GM21825 (cell line): ENCODE results near the gene CMIP.

ENCODE experiments used
- ATAC-seq: cut with Tn5 transposase; IDR thresholded peaks from one replicate; pipeline ENCODE4 v1.9.1; 2021; ENCODE audit warnings: mild to moderate bottlenecking, moderate library complexity; ENCODE audit not compliant: unreplicated experiment

CMIP gene

DNA sequence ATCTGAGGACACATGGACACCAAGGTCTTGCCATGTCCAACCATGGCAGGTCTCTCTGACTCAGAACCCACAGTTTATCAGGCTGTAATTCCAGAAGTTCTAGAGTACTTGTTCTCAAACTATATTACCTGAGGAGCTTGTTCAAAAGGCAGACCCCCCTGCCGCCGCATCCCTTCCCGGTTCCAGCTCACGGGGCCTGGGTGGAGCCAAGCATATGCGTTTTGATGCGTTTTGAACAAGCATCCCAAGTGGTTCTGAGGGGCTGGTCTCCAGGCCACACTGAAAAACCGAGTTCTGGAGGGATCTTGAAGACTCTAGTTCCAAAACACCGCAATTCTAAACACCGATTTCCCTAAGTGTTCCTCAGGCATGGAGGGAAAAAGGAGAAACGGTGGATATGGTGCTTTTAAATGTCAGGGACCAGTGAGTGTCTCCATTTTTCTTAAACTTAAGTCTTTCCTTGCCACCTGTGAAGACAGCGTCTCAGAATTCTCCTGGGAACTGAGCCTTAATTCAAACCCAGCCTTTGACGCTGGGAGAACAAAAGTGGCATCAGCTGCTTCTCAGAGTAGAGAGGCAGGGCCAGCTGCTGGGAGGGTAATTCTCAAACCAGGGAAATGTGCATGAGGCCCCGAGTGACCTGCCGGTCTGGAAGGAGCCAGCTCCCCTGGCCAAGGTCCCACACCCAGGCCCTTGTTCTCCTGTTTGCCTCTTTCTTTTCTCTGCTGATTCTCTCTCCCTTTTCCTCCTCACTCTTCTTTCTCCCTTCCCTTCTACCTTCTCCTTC, 250.1 kb downstream of the CMIP start:
- ATAC-seq: no peak

DNA sequence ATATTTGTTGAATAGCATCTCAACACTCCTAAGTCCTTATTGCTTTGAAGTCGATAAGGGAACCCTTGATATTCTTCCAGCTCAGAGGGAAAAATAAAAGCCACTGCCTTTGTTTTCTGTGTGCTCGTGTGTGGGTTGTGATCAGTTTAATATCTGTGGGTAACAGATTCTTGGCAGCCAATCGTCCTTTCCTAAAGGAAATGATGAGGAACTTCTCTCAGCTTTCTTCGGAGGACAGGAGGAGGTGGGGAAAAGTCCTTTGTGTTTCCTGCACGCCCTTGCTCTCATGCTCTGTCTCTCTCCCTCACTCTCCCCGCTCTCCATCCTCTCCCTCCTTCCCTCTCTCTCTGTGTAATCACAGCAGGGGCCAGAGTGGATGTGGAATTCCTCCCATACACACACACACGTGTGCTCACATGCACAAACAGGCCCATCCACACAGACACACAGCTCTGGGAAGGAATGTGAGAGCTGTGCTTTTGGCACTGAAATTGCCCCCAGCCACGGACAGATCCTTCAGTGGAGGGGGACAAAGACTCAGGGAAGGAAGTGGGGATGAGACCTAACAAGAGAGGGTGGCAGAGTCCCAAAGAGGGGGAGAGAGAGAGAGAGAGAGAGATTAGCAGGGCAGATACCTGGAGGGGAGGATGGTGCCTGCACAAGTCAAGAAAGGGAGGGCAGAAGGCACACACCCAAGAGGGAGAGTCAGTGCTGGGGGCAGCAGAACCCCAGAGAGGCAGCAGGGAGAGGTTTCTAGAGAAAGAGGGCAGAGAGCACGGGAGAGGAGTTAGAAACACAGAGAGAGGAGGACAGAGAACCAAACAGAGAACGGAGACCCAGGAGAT, 250.9 kb downstream of the CMIP start:
- ATAC-seq: no peak

DNA sequence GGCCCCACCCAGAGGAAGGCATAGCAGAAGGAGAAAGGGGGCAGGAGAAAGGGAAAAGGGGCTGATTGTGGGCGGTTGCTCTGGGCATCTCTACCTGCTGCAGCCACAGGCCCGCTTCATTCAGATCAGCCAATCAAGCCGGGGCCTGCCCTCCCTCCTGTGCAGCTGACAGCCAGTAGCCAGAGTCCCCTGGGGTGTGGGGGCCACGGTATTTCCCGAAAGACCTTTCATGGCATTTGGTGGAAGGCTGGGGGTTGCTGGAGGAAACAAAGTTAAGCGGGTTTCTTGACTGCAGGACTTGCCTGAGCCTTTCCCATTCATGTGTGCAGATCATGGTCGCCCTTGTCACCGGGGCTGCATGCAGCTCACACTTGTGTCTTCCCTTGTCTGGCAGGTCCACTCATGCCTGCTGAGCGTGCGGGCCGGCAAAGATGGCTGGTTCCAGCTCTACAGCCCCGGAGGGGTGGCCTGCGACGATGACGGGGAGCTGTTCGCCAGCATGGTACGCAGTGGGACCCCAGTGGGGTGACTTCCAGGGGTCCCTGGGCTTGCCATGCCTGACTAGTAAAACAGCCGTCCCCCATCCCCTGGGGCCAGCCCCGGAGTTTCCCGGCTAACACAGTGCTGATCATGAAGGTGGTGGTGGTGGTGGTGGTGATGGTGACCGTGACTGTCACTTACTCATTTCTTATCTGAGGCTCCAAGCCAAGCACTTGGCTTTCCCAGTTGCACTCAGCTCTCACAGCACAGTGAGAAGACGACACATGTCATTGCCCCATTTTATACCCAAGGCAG, 251.8 kb downstream of the CMIP start:
- no peak for ATAC-seq

DNA sequence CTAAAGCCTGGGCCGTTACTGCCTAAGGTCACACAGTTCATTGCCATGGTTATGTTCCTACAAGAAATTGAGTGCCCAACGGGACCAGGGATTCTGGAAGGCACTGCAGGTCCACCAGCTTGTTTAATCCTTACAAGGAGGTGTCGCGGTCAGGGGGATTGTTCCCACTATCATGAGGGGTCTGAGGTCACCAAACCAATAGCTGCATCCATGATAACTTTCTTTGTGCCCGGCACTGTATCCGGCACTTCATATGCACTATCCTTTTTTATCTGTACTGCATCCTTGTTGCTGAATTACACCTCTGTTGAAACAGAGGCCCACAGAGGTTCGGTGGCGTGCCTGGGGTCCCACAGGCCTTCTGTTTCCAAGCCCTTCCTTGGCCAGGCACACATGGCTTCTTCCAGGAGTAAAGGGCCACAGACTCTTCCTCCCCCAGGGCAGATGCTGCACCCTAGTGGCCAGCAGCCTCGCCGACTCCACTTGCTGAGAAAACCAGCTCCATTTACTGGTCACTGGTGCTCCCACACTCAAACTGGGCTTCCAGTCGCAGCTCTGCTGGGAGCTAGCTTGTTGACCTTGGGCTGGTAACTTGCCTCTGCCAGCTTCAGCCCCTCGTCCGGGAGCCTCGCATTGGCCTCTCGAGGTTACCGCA, 252.5 kb downstream of the CMIP start:
- ATAC-seq: no peak

DNA sequence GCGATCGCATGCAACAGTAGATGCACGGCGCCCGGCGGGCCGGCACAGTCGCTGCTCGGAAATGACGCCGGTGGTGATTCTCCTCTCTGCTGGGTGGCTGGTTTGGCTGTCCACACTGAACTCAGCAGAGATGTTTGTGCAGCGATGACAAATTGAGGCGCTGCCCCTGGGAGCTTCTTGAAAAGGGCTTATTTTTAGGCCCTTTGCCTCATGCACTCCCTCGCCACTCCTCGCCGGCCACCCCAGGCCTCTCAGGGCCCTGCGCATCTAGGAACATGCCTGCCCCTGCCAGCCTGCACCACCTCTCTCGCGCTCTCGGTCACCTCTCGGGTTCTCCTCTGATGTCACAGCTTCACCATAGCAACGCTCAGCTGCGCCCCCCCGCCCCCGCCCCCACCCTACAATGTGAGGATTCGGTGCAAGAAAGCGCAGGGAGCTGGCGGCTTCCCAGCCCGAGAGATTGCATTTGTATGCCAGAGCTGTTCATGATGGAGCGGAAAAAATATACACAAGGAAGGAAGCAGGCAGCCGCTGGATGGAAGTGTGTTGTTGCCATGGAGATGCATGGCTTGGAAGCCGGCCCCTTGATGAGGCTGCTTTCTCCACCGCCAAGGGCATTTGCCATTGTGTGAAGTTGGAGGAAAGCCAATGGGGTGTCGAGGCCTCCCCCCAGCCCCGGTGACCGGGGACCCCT, 253.2 kb downstream of the CMIP start:
- no peak for ATAC-seq

DNA sequence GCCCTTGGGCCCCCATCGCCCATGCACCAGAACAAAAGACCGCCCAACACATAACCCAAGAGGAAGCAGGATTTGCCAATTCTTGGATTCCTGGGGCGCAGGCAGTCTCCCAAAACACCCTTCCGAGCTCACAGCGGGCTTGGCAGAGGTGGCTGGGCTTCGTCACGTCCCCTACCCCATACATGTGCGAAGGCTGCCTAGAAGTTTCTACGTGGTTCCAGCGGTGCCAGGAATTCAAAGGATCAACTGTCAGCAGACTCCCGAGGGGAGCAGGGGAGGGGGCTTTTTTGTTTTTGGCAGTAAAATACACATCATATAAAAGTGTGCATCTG, 253.7 kb downstream of the CMIP start:
- no peak for ATAC-seq

DNA sequence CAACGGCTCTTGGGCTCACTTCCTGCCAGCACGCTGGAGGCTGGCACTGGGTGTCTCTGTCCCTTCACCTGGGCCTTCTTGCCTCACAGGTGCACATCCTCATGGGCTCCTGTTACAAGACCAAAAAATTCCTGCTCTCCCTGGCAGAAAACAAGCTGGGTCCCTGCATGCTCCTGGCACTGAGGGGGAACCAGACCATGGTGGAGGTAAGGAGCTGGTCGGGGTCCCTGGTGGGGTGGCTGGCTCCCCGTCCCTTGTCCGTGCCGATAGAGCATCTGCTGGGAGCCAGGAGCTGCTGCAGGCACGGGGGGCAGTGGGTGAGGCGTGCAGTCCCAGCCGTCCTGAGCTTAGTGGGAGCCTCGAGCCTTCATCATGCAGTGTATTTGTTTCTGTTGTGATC, 255.0 kb downstream of the CMIP start:
- ATAC-seq: no peak

DNA sequence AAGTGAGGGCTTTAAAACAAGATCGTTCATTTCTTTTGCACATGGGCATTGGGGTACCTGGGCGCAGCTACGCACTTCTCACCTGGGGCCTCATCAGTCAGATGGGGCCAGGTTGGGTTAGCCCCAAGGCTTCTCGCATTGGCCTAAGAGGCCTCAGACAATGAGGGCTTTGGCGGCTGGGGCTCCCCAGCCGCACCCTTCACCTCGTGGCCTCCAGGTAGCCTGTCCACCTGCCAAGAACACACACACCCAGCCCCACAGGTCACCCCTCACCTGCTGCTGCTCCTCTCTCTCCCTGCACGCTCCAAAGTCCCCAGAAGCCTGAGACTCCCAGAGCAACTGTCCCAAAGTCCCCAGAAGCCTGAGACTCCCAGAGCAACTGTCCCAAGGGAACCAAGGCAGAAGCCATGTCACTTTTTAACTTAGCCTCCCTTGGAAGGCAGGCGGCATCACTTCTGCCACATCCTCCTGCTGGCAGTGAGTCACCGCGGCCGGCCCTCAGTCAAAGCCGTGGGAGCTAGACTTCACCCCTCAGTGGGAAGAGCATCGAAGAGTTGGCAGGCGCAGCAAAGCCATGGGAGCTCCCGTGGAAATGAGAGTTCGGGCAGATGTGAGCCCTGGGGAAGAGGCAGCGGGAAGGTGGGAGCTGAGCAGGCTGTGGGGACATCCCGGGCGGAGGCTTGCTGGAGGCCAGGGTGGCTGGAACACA, 255.6 kb downstream of the CMIP start:
- no peak for ATAC-seq

DNA sequence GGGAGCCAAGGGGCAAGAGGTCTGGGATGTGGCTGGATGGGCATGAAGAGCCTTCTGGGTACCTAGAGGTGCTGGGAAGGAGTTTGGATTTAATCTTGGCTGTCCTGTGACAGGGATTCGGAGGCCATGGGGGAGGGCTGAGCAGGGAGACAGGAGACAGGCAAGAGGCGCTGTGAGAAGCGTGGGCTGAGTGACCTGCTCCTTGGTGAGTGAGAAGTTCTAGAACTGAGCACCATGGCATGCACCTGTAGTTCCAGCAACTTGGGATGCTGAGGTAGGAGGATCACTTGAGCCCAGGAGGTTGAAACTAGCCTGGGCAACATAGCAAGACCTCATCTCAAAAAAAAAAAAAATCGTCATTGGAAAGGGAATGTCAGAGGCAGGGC, 256.2 kb downstream of the CMIP start:
- no peak for ATAC-seq

DNA sequence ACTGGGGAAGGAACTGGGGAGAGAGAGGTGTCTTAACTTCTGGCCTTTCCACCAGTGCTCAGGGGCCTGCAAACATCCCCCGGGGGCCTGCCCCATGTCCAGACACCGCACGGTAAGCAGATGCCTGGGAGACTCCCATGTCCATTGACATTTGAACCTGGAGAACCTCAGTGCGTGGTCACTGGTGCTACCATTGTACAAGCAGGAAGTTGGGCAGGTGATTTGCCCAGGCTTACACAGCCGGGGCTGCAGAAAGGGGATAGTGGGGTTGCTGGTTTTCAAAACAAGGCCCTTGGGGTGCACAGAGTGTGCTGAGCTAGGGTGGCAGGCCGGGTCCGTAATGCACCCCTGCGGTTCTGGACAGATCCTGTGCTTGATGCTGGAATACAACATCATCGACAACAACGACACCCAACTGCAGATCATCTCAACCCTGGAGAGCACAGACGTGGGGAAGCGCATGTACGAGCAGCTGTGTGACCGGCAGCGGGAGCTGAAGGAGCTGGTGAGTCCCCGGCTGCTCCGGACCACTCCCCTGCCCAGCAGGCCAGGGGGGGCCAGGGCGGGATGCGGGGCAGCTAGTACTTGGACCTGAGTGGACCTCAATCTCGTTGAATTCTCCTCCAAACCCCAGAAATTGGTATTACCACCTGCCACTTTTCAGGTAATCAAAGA, 256.8 kb downstream of the CMIP start:
- no peak for ATAC-seq

DNA sequence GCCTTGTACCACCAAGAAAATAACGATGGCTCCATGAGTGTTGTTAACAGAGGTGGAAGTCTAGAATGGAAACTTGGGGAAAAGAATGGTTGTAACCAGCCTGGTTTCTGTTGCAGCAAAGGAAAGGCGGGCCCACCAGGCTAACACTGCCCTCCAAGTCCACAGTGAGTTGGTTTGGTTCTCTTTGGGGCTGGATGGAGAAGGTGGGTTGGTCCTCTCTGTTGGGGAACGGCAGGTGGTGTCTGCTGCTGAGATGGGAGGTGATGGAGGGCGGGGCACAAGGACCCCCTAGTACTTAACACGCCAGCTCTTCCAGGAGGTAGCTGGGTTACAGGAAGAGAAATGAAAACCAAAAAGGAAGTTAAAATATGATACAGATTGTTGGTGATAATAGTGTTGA, 257.9 kb downstream of the CMIP start:
- ATAC-seq: no peak

DNA sequence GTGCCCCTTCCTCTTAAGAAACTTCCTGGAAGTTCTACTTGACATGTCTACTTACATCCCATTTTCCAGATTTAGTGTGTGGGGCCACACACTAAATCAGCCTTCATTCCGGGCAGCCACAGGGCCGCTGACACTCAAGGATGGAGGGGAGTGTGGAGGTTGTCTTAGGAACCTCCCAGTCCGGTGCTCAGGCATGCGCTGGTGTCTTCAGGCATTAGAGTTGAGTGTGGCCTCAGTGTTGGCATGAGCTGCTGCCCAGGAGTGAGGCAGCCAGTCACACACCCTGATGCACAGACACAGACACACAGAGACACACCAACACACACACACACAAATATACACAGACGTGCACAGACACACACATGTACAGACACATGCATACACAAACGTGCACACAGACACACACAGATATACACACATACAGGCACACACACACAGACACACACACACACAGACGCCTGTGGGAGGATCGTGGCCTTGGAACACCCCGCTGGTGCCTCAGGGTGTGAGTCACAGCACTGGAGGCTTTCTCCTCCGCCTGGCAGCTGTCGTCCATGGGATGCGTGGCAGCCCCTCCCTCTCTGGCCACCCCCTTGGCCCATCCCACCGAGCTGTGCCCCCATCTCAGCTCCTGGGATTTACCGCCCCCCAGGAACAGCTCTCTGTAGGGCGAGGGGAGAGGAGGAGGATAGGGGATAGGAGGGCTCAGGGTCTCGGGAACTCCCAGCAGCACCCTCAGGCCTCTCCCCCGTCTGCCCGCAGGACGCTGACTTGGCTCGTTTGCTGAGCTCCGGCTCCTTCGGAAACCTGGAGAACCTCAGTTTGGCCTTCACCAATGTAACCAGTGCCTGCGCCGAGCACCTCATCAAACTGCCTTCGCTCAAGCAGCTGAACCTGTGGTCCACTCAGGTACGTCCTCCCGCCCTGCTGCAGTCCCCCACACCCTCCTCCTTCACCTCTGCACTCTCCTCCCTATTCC, 258.9 kb downstream of the CMIP start:
- ATAC-seq: no peak

DNA sequence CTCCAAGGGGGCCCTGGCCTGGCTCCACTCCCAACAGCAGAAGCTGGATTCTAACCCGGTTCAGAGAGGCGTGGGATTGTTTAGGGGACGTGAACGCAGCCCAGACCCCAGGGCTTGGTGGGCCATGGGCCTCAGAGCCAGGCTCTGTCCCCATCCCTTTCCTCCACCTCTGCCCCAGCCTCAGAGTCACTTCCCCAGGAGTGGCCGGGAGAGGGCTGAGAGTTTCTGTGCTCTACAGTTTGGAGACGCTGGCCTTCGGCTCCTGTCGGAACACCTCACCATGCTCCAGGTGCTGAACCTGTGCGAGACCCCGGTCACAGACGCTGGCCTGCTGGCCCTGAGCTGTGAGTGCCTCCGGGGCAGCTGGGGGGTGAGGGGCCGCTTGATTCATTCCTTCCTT, 260.7 kb downstream of the CMIP start:
- no peak for ATAC-seq

DNA sequence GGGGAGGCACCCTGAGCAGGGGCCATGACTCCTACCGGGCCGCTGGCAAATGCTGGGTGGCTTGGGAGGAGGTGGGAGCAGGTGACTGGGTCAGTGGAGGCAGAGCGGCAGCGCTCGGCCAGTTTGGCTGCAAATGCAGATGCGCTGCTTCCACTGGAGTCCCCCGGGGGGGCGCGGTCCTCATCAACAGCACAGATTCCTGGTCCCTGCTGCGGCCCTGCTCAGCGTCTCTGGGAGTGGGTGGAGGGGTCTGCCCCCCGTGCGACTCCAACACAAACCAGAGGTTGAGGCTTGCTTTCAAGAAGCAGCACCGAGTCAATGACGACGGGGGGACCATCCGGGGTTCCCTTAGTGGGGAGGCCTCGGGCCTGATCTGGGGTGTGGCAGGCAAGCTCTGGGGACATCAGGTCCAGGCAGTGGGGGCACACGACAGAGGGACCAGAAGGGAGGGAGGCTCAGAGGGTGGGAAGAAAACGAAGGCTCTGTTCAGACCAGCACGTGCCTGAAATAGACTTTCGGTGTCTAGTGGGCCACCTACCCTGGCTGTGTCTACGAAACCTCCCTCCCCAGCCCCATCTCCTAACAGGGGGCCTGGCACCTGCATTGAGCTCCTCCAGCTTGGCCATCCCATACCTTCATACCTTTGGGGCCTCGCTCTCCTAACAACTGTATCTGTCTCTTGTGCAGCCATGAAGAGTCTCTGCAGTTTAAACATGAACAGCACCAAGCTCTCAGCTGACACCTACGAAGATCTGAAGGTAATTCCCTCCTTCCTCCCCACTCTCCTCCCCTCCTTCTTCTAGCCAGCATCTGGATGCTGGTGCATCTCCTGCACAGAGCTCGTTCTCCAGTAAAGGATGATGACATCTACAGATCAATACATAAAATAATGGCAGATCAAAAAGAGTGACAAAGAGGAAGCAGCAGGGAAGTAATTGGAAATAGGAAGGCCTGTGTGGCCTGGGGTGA, 262.0 kb downstream of the CMIP start:
- no peak for ATAC-seq

DNA sequence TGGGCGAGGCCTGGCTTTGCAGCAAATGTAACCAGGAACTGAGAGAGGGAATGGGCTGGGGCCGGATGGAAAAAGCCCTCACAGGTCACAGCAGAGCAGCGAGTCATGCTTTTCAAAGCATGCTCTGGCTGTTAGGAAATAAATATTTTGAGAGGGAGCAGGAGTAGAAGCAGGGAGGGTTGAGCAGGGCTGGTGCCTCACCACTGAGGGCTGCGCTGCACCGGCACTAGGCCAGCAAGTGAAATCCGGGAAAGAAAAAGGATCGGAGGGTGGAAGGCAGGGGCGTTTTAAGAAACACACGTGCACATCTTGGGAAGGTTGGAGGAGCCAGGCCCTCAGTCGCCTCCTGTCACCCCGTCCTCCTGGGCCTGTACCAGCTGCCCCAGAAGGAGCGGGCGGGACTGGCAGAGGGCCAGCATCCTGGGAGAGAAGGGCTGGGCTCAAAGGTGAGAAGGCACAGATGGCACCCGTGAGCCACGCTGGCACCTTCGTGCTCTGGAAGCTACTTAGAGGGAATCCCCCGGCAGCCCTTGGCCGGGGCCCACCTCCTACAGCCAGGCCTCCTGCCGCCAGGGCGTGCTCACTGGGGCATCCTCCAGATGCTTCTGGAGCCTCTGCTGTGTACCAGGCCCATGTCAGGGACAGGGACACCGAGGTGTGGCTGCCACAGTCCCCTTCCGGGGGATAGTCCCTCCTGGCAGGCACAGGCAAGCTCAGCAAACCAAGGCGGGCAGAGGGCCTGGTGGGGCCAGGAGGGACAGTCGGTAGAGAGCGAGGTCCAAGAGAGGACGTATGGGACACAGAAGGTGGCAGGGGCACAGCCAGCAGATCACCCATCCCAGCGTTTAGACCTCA, 263.0 kb downstream of the CMIP start:
- ATAC-seq: no peak
